A549 (cell line): Measurements from ENCODE around the gene ITIH4.

Source experiments
- CEBPB ChIP-seq, 2 experiments: fragments of >200 bp in 1 of 2; sonication (Bioruptor Twin) in 1 of 2; formaldehyde crosslinking in 1 of 2; IDR thresholded peaks; 2 replicates each; pipeline ENCODE4 v1.6.1; 2012 to 2016
- CHD2 ChIP-seq: fragments of 150-350 bp; IDR thresholded peaks from 2 replicates; pipeline ENCODE4 v1.6.1; 2014; ENCODE audit warnings: low read length; ENCODE audit not compliant: partially characterized antibody
- CTCF ChIP-seq: fragments of >200 bp; sonication (Bioruptor Twin); formaldehyde crosslinking; IDR thresholded peaks from 3 replicates; pipeline ENCODE4 v1.5.1; 2016
- ELK1 ChIP-seq: fragments of 150-350 bp; IDR thresholded peaks from 2 replicates; pipeline ENCODE4 v1.6.1; 2014; ENCODE audit warnings: low read depth, mild to moderate bottlenecking, low read length
- HDAC2 ChIP-seq: fragments of 200-600 bp; sonication (generic); IDR thresholded peaks from 2 replicates; pipeline ENCODE4 v1.6.1; 2016
- HOXA7 ChIP-seq: fragments of 250-450 bp; sonication (Bioruptor Pico); IDR thresholded peaks from 2 replicates; pipeline ENCODE4 v1.5.0; 2020; ENCODE audit warnings: mild to moderate bottlenecking, moderate library complexity
- MAX ChIP-seq: IDR thresholded peaks from 2 replicates; pipeline ENCODE4 v1.6.1; 2012
- MYC ChIP-seq: IDR thresholded peaks from 2 replicates; pipeline ENCODE4 v1.6.1; 2012; ENCODE audit warnings: mild to moderate bottlenecking, inconsistent platforms, low read length, improper control_type of control experiment, borderline replicate concordance
- POLR2A ChIP-seq: IDR thresholded peaks from 2 replicates; pipeline ENCODE4 v1.6.1; 2012; ENCODE audit warnings: mild to moderate bottlenecking, low read length
- RAD21 ChIP-seq, 2 experiments: fragments of >200 bp in 1 of 2; sonication (Bioruptor Twin) in 1 of 2; formaldehyde crosslinking in 1 of 2; IDR thresholded peaks in 1 of 2; conservative IDR thresholded peaks in 1 of 2; 2 replicates in 1 of 2; 3 replicates in 1 of 2; pipeline ENCODE4 v1.6.1; 2012 to 2018; ENCODE audit warnings: inconsistent platforms in 1 of 2
- REST ChIP-seq: fragments of 200-600 bp; sonication (generic); IDR thresholded peaks from 2 replicates; pipeline ENCODE4 v1.6.1; 2016; ENCODE audit warnings: antibody characterized with exemption, mild to moderate bottlenecking, moderate library complexity
- SMC3 ChIP-seq: fragments of >200 bp; sonication (Bioruptor Twin); formaldehyde crosslinking; IDR thresholded peaks from 3 replicates; pipeline ENCODE4 v1.6.1; 2018; ENCODE audit warnings: inconsistent platforms

- TF ChIP-seq CTCF (no peak), RAD21 (conservative IDR thresholded peaks at IDR 0.05 in 1 of 2, IDR thresholded peaks at IDR 0.05 in 1 of 2) (no peak), REST (no peak), HOXA7 (CRISPR knock-in tag) (no peak), CHD2 (no peak), CEBPB (IDR thresholded peaks at IDR 0.05) (no peak), HDAC2 (no peak), SMC3 (no peak), ELK1 (no peak), POLR2A (no peak), MYC (no peak), MAX (no peak)
These were observed 49.1 kb upstream of the ITIH4 start for GRCh38 chr3:52879581-52879980.
